HepG2 (cell line): Measurements from ENCODE around the gene RERE.

Experiments used
- BHLHE40 ChIP-seq: IDR thresholded peaks from 2 replicates; pipeline ENCODE4 v1.6.1; 2011; ENCODE audit warnings: low read length, improper control_type of control experiment
- BRD4 ChIP-seq: sonication (generic); formaldehyde crosslinking; IDR thresholded peaks from 2 replicates; pipeline ENCODE4 v1.4.0; 2020; ENCODE audit warnings: missing genetic modification reagents
- ELF1 ChIP-seq: sonication (generic); formaldehyde crosslinking; IDR thresholded peaks from 2 replicates; pipeline ENCODE4 v1.4.0; 2020; ENCODE audit warnings: missing genetic modification reagents
- HDAC6 ChIP-seq: fragments of 200-600 bp; sonication (generic); IDR thresholded peaks from 2 replicates; pipeline ENCODE4 v1.7.0; 2017; ENCODE audit warnings: mild to moderate bottlenecking, antibody characterized with exemption, low read length, low read depth
- JUN ChIP-seq: sonication (generic); formaldehyde crosslinking; IDR thresholded peaks from 2 replicates; pipeline ENCODE4 v1.4.0; 2020; ENCODE audit warnings: mild to moderate bottlenecking, missing genetic modification reagents
- SIN3A ChIP-seq: IDR thresholded peaks from 2 replicates; pipeline ENCODE4 v1.6.1; 2011; ENCODE audit warnings: low read depth, mild to moderate bottlenecking, control low read depth, low read length, borderline replicate concordance
- YY1 ChIP-seq: IDR thresholded peaks from 2 replicates; pipeline ENCODE4 v1.6.1; 2011; ENCODE audit warnings: low read length, low read depth, moderate library complexity, mild to moderate bottlenecking; ENCODE audit not compliant: insufficient read depth, insufficient replicate concordance
- ZFP36L2 ChIP-seq: sonication (generic); formaldehyde crosslinking; IDR thresholded peaks from 2 replicates; pipeline ENCODE4 v1.4.0; 2020; ENCODE audit warnings: missing genetic modification reagents
- ZNF577 ChIP-seq: sonication (generic); formaldehyde crosslinking; IDR thresholded peaks from 2 replicates; pipeline ENCODE4 v1.4.0; 2020; ENCODE audit warnings: mild to moderate bottlenecking, low read depth, missing genetic modification reagents, borderline replicate concordance
- ZNF660 ChIP-seq: sonication (generic); formaldehyde crosslinking; IDR thresholded peaks from 2 replicates; pipeline ENCODE4 v1.5.1; 2020; ENCODE audit warnings: mild to moderate bottlenecking, low read depth, missing genetic modification reagents, borderline replicate concordance
- ZNF766 ChIP-seq: sonication (generic); formaldehyde crosslinking; IDR thresholded peaks from 2 replicates; pipeline ENCODE4 v1.5.0; 2020; ENCODE audit warnings: missing genetic modification reagents, borderline replicate concordance
- TF ChIP-seq, protein P1 (sequence below): sonication (generic); formaldehyde crosslinking; IDR thresholded peaks from 2 replicates; pipeline ENCODE4 v1.5.0; 2020; ENCODE audit warnings: mild to moderate bottlenecking, missing genetic modification reagents, moderate library complexity

DNA sequence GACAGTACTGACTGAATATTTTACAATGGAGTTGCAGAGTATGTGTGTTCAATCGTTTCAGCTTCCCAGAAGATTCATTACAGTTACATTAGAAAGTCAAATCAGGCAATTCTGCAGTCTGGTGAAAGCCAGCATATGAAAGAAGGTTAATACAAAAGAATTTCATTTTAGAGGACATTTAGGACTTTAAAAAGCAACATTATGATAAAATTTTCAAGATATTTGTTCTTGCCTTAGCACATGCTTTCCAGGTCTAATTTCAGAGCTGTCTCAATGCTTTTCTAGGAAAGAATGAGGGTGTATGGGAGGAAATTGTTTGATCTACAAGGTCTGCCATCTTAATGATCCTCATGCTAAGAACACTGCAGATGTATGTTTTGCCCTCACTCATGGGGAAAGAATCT, 63.2 kb downstream of the RERE start:
- TF ChIP-seq, protein P1, sequence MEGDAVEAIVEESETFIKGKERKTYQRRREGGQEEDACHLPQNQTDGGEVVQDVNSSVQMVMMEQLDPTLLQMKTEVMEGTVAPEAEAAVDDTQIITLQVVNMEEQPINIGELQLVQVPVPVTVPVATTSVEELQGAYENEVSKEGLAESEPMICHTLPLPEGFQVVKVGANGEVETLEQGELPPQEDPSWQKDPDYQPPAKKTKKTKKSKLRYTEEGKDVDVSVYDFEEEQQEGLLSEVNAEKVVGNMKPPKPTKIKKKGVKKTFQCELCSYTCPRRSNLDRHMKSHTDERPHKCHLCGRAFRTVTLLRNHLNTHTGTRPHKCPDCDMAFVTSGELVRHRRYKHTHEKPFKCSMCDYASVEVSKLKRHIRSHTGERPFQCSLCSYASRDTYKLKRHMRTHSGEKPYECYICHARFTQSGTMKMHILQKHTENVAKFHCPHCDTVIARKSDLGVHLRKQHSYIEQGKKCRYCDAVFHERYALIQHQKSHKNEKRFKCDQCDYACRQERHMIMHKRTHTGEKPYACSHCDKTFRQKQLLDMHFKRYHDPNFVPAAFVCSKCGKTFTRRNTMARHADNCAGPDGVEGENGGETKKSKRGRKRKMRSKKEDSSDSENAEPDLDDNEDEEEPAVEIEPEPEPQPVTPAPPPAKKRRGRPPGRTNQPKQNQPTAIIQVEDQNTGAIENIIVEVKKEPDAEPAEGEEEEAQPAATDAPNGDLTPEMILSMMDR: no peak
- TF ChIP-seq JUN (CRISPR knock-in tag) (no peak), YY1 (no peak), BHLHE40 (no peak), ELF1 (CRISPR knock-in tag) (no peak), BRD4 (CRISPR knock-in tag) (no peak), ZFP36L2 (CRISPR knock-in tag) (no peak), ZNF577 (CRISPR knock-in tag) (no peak), SIN3A (no peak), ZNF660 (no peak), ZNF766 (CRISPR knock-in tag) (no peak), HDAC6 (no peak)
